D721Med (cell line): ENCODE data around the gene NBEAL1.
A peak's percentile ranks its signal among the peaks of the same experiment; 100 is the strongest.
"Not testable (repeated sequence)": the region's sequence is repeated elsewhere in the genome, so short reads cannot be mapped to it uniquely, and the experiment has no call there.

Experiments used
- DNase-seq: peaks from one replicate; pipeline ENCODE4 v3.0.0; 2011; ENCODE audit warnings: low spot score; ENCODE audit not compliant: insufficient read length
- FAIRE-seq: peaks from 2 replicates; lab custom pipeline; 2011; peaks lifted over from hg19 to GRCh38; lab: Jason Lieb, UNC
- TF ChIP-seq, protein P1 (sequence below): IDR thresholded peaks from 2 replicates; pipeline ENCODE4 v1.5.1; 2012; ENCODE audit warnings: mild to moderate bottlenecking, control low read depth; ENCODE audit not compliant: insufficient read depth; ENCODE audit errors: missing control alignments

Gene NBEAL1

GRCh38 chr2:203201426-203201825 lies 186.8 kb downstream of the NBEAL1 start:
- no peak for FAIRE-seq
- no peak for DNase-seq
- TF ChIP-seq, protein P1, sequence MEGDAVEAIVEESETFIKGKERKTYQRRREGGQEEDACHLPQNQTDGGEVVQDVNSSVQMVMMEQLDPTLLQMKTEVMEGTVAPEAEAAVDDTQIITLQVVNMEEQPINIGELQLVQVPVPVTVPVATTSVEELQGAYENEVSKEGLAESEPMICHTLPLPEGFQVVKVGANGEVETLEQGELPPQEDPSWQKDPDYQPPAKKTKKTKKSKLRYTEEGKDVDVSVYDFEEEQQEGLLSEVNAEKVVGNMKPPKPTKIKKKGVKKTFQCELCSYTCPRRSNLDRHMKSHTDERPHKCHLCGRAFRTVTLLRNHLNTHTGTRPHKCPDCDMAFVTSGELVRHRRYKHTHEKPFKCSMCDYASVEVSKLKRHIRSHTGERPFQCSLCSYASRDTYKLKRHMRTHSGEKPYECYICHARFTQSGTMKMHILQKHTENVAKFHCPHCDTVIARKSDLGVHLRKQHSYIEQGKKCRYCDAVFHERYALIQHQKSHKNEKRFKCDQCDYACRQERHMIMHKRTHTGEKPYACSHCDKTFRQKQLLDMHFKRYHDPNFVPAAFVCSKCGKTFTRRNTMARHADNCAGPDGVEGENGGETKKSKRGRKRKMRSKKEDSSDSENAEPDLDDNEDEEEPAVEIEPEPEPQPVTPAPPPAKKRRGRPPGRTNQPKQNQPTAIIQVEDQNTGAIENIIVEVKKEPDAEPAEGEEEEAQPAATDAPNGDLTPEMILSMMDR = no peak

DNA sequence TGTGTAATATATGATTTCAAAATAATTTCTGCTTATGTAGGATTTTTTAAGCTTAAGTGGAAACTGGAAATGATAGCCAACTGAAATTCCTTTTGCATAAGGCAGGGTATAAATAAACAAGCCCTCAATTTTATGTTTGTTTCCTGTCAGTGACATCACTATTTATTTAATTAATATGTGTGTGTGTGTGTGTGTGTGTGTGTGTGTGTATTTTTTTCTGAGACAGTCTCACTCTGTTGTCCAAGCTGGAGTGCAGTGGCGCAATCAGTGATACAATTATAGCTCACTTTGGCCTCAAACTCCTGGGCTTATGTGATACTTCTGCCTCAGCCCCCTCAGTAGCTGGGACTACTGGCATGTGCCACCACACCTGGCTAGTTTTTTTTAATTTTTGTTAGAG lies 194.9 kb downstream of the NBEAL1 start:
- DNase-seq (no peak), FAIRE-seq (no peak)
- TF ChIP-seq, protein P1 = no peak

GRCh38 chr2:203225423-203226039 lies 210.9 kb downstream of the NBEAL1 start:
- TF ChIP-seq, protein P1 = peak; percentile 48
- no peak for DNase-seq
- FAIRE-seq = no peak

DNA sequence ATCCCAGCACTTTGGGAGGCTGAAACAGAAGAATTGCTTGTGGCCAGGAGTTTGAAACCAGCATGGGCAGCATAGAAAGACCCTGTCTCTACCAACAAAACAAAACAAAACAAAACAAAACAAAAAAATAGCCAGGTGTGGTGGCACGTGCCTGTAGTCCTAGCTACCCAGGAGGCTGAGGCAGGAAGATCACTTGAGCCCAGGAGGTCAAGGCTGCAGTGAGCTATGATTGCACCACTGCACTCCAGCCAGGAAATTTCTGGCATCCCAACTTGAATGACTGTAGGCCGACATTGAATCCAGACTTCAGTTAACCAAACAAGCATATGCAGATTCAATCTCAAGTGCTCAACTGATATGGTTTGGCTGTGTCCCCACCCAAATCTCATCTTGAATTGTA lies 215.0 kb downstream of the NBEAL1 start:
- not testable (repeated sequence) for FAIRE-seq, DNase-seq

GRCh38 chr2:203237346-203238238 lies 222.9 kb downstream of the NBEAL1 start:
- TF ChIP-seq, protein P1 = no peak
- DNase-seq = no peak
- FAIRE-seq = no peak

- TF ChIP-seq, protein P1 = no peak
- DNase-seq (no peak), FAIRE-seq (no peak)
Measured at GRCh38 chr2:203238292-203238703, 223.6 kb downstream of the NBEAL1 start.

- TF ChIP-seq, protein P1 = peak; percentile 37
- DNase-seq (peak; percentile 50), FAIRE-seq (no peak)
Measured at GRCh38 chr2:203238704-203239526, 224.2 kb downstream of the NBEAL1 start, which contains the start of gene CYP20A1. TSS of gene CYP20A1 (plus strand) at chr2:203239018. CDS start at chr2:203239063, 45 bp downstream.
